H9 (cell line): ENCODE results near the gene C17orf78. TPM values are rescaled to one million over a fixed set of nuclear protein-coding genes. Genes with fewer than 3 reads are reported as not detected.

Experiments used
- DNase-seq: peaks from one replicate; pipeline ENCODE4 v3.0.0-alpha.2; 2017
- H2AFZ ChIP-seq: one replicate; pipeline ENCODE4 v1.6.1; 2013; ENCODE audit warnings: mild to moderate bottlenecking, low read length, control low read depth, moderate library complexity
- H2AK5ac ChIP-seq: 2 replicates; pipeline ENCODE4 v1.6.1; 2013; ENCODE audit warnings: low read length, control low read depth, mixed read lengths; ENCODE audit not compliant: insufficient read length
- H2BK120ac ChIP-seq: one replicate; pipeline ENCODE4 v1.6.1; 2013; ENCODE audit warnings: low read depth, mild to moderate bottlenecking, low read length, control low read depth, inconsistent platforms; ENCODE audit not compliant: poor library complexity, severe bottlenecking
- H2BK12ac ChIP-seq: 2 replicates; pipeline ENCODE4 v1.6.1; 2013; ENCODE audit warnings: low read length, control low read depth, mixed read lengths, low read depth; ENCODE audit not compliant: insufficient read length
- H2BK15ac ChIP-seq: 2 replicates; pipeline ENCODE4 v1.6.1; 2013; ENCODE audit warnings: low read depth, low read length, control low read depth
- H2BK20ac ChIP-seq: one replicate; pipeline ENCODE4 v1.6.1; 2013; ENCODE audit warnings: low read depth, mild to moderate bottlenecking, low read length, control low read depth, inconsistent platforms; ENCODE audit not compliant: poor library complexity, severe bottlenecking
- H2BK5ac ChIP-seq: 2 replicates; pipeline ENCODE4 v1.6.1; 2013; ENCODE audit warnings: low read length, control low read depth, mixed read lengths; ENCODE audit not compliant: insufficient read length
- H3K14ac ChIP-seq: 2 replicates; pipeline ENCODE4 v1.6.1; 2013; ENCODE audit warnings: low read length, control low read depth; ENCODE audit not compliant: insufficient read depth
- H3K18ac ChIP-seq: 2 replicates; pipeline ENCODE4 v1.6.1; 2013; ENCODE audit warnings: low read depth, mild to moderate bottlenecking, mixed read lengths, low read length, control low read depth; ENCODE audit not compliant: insufficient read length
- H3K23ac ChIP-seq: 2 replicates; pipeline ENCODE4 v1.6.1; 2013; ENCODE audit warnings: low read length, control low read depth, mixed read lengths, low read depth; ENCODE audit not compliant: insufficient read length
- H3K23me2 ChIP-seq: 2 replicates; pipeline ENCODE4 v1.6.1; 2013; ENCODE audit warnings: low read depth, mild to moderate bottlenecking, mixed read lengths, low read length, control low read depth; ENCODE audit not compliant: insufficient read length, poor library complexity, severe bottlenecking
- H3K27ac ChIP-seq: 2 replicates; pipeline ENCODE4 v1.5.1; 2013; ENCODE audit warnings: low read length, control low read depth, mixed read lengths, low read depth; ENCODE audit not compliant: insufficient read length
- H3K27me3 ChIP-seq: 2 replicates; pipeline ENCODE4 v1.6.1; 2013; ENCODE audit warnings: low read length, control low read depth, inconsistent platforms; ENCODE audit not compliant: insufficient read depth
- H3K4ac ChIP-seq: 2 replicates; pipeline ENCODE4 v1.6.1; 2013; ENCODE audit warnings: low read depth, mild to moderate bottlenecking, control low read depth, inconsistent platforms, low read length, moderate library complexity
- H3K4me1 ChIP-seq: 2 replicates; pipeline ENCODE4 v1.6.1; 2013; ENCODE audit warnings: low read length, control low read depth, inconsistent platforms; ENCODE audit not compliant: insufficient read depth
- H3K4me2 ChIP-seq: 2 replicates; pipeline ENCODE4 v1.6.1; 2013; ENCODE audit warnings: low read length, control low read depth, mixed read lengths; ENCODE audit not compliant: insufficient read length, insufficient read depth
- H3K56ac ChIP-seq: 2 replicates; pipeline ENCODE4 v1.6.1; 2013; ENCODE audit warnings: low read depth, mild to moderate bottlenecking, mixed read lengths, low read length, control low read depth; ENCODE audit not compliant: insufficient read length
- H3K79me1 ChIP-seq: 2 replicates; pipeline ENCODE4 v1.6.1; 2013; ENCODE audit warnings: low read depth, mild to moderate bottlenecking, moderate library complexity, low read length, control low read depth, inconsistent platforms; ENCODE audit not compliant: insufficient read depth, poor library complexity, severe bottlenecking
- H3K79me2 ChIP-seq: 2 replicates; pipeline ENCODE4 v1.6.1; 2013; ENCODE audit warnings: low read length, control low read depth, inconsistent platforms; ENCODE audit not compliant: insufficient read depth
- H3K9ac ChIP-seq: 2 replicates; pipeline ENCODE4 v1.6.1; 2013; ENCODE audit warnings: low read length, control low read depth, mixed read lengths; ENCODE audit not compliant: insufficient read length; ENCODE audit errors: extremely low read depth
- H3K9me3 ChIP-seq: one replicate; pipeline ENCODE4 v1.6.1; 2013; ENCODE audit warnings: low read depth, low read length, inconsistent platforms; ENCODE audit not compliant: control insufficient read depth
- H3T11ph ChIP-seq: one replicate; pipeline ENCODE4 v1.6.1; 2013; ENCODE audit warnings: mild to moderate bottlenecking, low read length, control low read depth, inconsistent platforms
- H4K20me1 ChIP-seq: one replicate; pipeline ENCODE4 v1.6.1; 2013; ENCODE audit not compliant: control insufficient read depth, insufficient read length, insufficient read depth
- H4K5ac ChIP-seq: 2 replicates; pipeline ENCODE4 v1.6.1; 2013; ENCODE audit warnings: low read depth, mild to moderate bottlenecking, mixed read lengths, low read length, control low read depth; ENCODE audit not compliant: insufficient read length
- H4K8ac ChIP-seq: replicated peaks from 2 replicates; pipeline ENCODE4 v1.6.1; 2013; ENCODE audit warnings: low read length, control low read depth, mixed read lengths, low read depth; ENCODE audit not compliant: insufficient read length
- H4K91ac ChIP-seq: 2 replicates; pipeline ENCODE4 v1.6.1; 2013; ENCODE audit warnings: low read depth, mild to moderate bottlenecking, moderate library complexity, mixed read lengths, low read length, control low read depth; ENCODE audit not compliant: insufficient read length
- H3K27ac Mint-ChIP-seq, 3 experiments: 2 replicates in 2 of 3; 3 replicates in 1 of 3; pipeline ENCODE4 v1.8.0; 2020 to 2021; ENCODE audit warnings: mixed read lengths in 3 of 3, mild to moderate bottlenecking in 1 of 3, moderate library complexity in 1 of 3
- H3K27me3 Mint-ChIP-seq: 2 replicates; pipeline ENCODE4 v1.8.0; 2021; ENCODE audit warnings: low read depth, mild to moderate bottlenecking, moderate library complexity, mixed read lengths
- H3K36me3 Mint-ChIP-seq, 3 experiments: 2 replicates in 2 of 3; 3 replicates in 1 of 3; pipeline ENCODE4 v1.8.0; 2020 to 2021; ENCODE audit warnings: low read depth in 3 of 3, mixed read lengths in 3 of 3; ENCODE audit not compliant: insufficient read depth in 1 of 3
- H3K4me1 Mint-ChIP-seq, 2 experiments: 2 replicates each; pipeline ENCODE4 v1.8.0; 2020; ENCODE audit warnings: mixed read lengths in 2 of 2
- H3K4me3 Mint-ChIP-seq, 2 experiments: 2 replicates in 1 of 2; 3 replicates in 1 of 2; pipeline ENCODE4 v1.8.0; 2020 to 2021; ENCODE audit warnings: mild to moderate bottlenecking in 2 of 2, mixed read lengths in 2 of 2, moderate library complexity in 1 of 2
- H3K9me3 Mint-ChIP-seq, 2 experiments: 2 replicates in 1 of 2; 3 replicates in 1 of 2; pipeline ENCODE4 v1.8.0; 2020; ENCODE audit warnings: mild to moderate bottlenecking in 2 of 2, mixed read lengths in 2 of 2, moderate library complexity in 1 of 2
- CTCF ChIP-seq: fragments of 200-600 bp; sonication (generic); conservative IDR thresholded peaks from 3 replicates; pipeline ENCODE4 v1.8.0; 2021; ENCODE audit warnings: antibody characterized with exemption, mild to moderate bottlenecking
- WGBS: extraction: QIAGEN DNeasy Blood & Tissue Kit; methylation state at CpG from one replicate; pipeline ENCODE4 v1.1.7; 2013; ENCODE audit warnings: missing lambda C conversion rate, low lambda C conversion rate, mixed read lengths; ENCODE audit not compliant: insufficient read length; ENCODE audit errors: extremely low coverage; 5-methylcytosine and 5-hydroxymethylcytosine counted together
- total RNA-seq: library from RNA; stranded (reverse); gene quantifications from 2 replicates; pipeline ENCODE4 v1.2.1, GENCODE V29; 2021

The C17orf78 gene
- total RNA-seq, 1 experiment from 2014 or later, result not detected

- H3K27ac Mint-ChIP-seq, result peak overlapping the region in 1 of 3 experiments; percentile 86; a peak in 3 of 7 replicates
Measured at GRCh38 chr17:37422971-37423625, 47.3 kb downstream of the C17orf78 start.

More at GRCh38 chr17:37422971-37423625, 47.3 kb downstream of the C17orf78 start:
- Histone ChIP-seq H3K79me2 (no peaks in the 10 kb centered on the region), H4K91ac (no peak overlapping the region), H2BK120ac (no peak overlapping the region), H3K23ac (no peak overlapping the region), H3K9me3 (no peaks in the 10 kb centered on the region), H2BK15ac (no peak overlapping the region), H2BK20ac (no peak overlapping the region), H2AK5ac (no peak overlapping the region), H3K27me3 (no peaks in the 10 kb centered on the region), H3K4me1 (no peaks in the 10 kb centered on the region), H3K79me1 (no peaks in the 10 kb centered on the region), H3K23me2 (no peaks in the 10 kb centered on the region), H3K9ac (no peak overlapping the region), H3K56ac (no peak overlapping the region), H2BK12ac (no peak overlapping the region), H2BK5ac (no peak overlapping the region), H3K4me2 (no peak overlapping the region), H4K5ac (no peak overlapping the region), H3K4ac (no peak overlapping the region), H3K14ac (no peak overlapping the region), H4K8ac (no peak overlapping the region), H3K27ac (no peak overlapping the region), H3T11ph (no peak overlapping the region), H4K20me1 (no peaks in the 10 kb centered on the region), H3K18ac (no peak overlapping the region), H2AFZ (no peak overlapping the region)
- no CpG with 5 or more reads among the region's 4 CpGs for WGBS
- DNase-seq, result no peak
- Mint-ChIP-seq H3K4me3 (no peak overlapping the region), H3K9me3 (no peaks in the 10 kb centered on the region), H3K4me1 (peaks cover 0 to 1% of the 10 kb centered on the region in 2 experiments; a peak in 1 of 4 replicates), H3K36me3 (peaks cover 10 to 64% (median 55%) of the 10 kb centered on the region in 3 experiments; a peak in 6 of 7 replicates), H3K27me3 (no peaks in the 10 kb centered on the region)
- no peak for TF ChIP-seq CTCF
